ENCODE measurements around the gene TOR4A. TPM values are rescaled to one million over a fixed set of nuclear protein-coding genes. Genes with fewer than 3 reads are reported as not detected.

TOR4A gene
- polyA plus RNA-seq, 1 donor, result 18.4 TPM

DNA sequence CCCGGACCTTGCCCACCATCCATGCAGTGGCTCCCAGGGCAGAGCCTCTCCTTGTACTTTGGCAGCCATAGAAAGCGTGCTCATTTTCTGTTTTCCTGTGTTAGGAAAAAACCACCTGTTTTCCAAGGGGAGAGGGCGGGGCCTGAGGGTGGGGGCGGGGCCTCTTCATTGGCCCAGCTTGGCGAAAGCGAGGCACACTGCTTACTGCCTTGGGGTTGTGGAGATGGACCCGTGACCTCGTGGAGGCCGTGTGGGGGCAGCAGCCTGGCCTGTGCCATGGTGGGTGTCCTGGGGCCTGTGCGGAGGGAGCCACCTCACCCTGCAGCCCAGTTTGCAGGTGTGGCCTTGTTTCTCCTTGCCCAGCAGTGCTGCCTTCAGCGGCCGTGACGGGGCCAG is 4.4 kb upstream of the TOR4A start:
- peak in 1 of 2 donors; percentile 1 for DNase-seq
- Histone ChIP-seq H3K27me3 (ENCODE audit: control insufficient read depth, insufficient read depth, low read length) (peaks cover 6% of the 10 kb centered on the region), H3K27ac (ENCODE audit: low read length) (no peak overlapping the region), H3K9me3 (ENCODE audit: control insufficient read depth, low read depth, low read length) (peaks cover 15% of the 10 kb centered on the region), H3K36me3 (ENCODE audit: control insufficient read depth, insufficient read depth, low read length) (peaks cover 48% of the 10 kb centered on the region), H3K4me1 (ENCODE audit: control insufficient read depth, insufficient read depth, low read length) (peaks cover 24% of the 10 kb centered on the region), H3K4me3 (ENCODE audit: low read length) (no peak overlapping the region)
- no CpG with 5 or more reads among the region's 13 CpGs for WGBS (ENCODE audit: insufficient coverage, low lambda C conversion rate)

DNA sequence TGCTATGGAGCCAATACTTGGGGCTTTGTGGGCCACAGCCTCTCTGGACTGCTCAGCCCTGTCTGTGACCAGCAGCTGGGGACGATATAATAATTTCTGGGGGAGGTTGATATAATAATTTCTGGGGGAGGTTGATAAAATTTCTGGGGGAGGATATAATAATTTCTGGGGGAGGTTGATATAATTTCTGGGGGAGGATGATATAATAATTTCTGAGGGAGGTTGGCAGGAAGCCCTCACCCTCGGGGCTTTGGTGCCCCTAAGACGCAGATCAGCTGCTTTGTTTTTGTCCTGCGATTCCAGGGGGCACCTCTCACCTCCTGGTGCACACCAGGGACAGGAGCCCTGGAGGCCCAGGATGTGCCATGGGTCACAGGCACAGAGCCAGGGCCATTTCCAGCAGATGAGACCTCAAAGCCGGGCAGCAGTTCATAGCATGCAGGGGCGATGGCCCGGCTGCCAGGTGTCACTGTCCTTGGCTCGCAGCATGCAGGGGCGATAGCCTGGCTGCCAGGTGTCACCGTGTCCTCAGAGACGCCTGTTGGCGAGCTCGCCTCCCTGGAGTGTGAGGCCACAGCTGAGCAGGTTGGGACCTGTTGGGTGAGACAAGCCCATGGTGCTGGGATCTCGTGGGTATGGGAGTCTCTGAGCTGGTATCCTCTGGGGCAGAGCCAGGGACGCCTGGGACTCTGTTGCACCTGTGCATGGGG is 3.8 kb upstream of the TOR4A start:
- H3K4me3 ChIP-seq (ENCODE audit: low read length), result no peak overlapping the region
- peaks cover 7% of the 10 kb centered on the region for H3K27me3 ChIP-seq (ENCODE audit: control insufficient read depth, insufficient read depth, low read length)
- peaks cover 43% of the 10 kb centered on the region for H3K36me3 ChIP-seq (ENCODE audit: control insufficient read depth, insufficient read depth, low read length)
- H3K27ac ChIP-seq (ENCODE audit: low read length), result no peak overlapping the region
- peaks cover 24% of the 10 kb centered on the region for H3K4me1 ChIP-seq (ENCODE audit: control insufficient read depth, insufficient read depth, low read length)
- no CpG with 5 or more reads among the region's 15 CpGs for WGBS (ENCODE audit: insufficient coverage, low lambda C conversion rate)
- DNase-seq, result no peak
- H3K9me3 ChIP-seq (ENCODE audit: control insufficient read depth, low read depth, low read length), result peaks cover 16% of the 10 kb centered on the region

DNA sequence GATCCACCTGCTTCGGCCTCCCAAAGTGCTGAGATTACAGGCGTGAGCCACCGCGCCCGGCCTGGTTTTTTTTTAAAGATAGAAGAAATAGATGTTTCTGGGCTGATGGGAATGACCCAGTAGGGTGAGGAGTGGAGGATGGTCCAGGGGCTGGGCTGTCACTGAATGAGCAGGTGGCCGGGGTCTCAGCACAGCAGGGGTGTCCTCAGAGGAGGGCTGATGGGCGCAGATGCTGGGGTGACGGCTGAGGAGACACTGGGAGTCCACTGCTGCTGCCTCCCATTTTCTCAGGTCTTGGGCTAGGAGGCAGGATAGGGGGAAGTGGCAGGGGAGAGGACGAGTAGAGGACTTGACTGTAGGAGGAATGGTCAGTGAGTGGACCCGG is 2.3 kb upstream of the TOR4A start:
- Histone ChIP-seq H3K36me3 (ENCODE audit: control insufficient read depth, insufficient read depth, low read length) (peaks cover 35% of the 10 kb centered on the region), H3K4me1 (ENCODE audit: control insufficient read depth, insufficient read depth, low read length) (peaks cover 29% of the 10 kb centered on the region), H3K4me3 (ENCODE audit: low read length) (no peak overlapping the region), H3K27ac (ENCODE audit: low read length) (no peak overlapping the region), H3K27me3 (ENCODE audit: control insufficient read depth, insufficient read depth, low read length) (peaks cover 15% of the 10 kb centered on the region), H3K9me3 (ENCODE audit: control insufficient read depth, low read depth, low read length) (peaks cover 22% of the 10 kb centered on the region)
- no peak for DNase-seq
- no CpG with 5 or more reads among the region's 10 CpGs for WGBS (ENCODE audit: insufficient coverage, low lambda C conversion rate)

DNA sequence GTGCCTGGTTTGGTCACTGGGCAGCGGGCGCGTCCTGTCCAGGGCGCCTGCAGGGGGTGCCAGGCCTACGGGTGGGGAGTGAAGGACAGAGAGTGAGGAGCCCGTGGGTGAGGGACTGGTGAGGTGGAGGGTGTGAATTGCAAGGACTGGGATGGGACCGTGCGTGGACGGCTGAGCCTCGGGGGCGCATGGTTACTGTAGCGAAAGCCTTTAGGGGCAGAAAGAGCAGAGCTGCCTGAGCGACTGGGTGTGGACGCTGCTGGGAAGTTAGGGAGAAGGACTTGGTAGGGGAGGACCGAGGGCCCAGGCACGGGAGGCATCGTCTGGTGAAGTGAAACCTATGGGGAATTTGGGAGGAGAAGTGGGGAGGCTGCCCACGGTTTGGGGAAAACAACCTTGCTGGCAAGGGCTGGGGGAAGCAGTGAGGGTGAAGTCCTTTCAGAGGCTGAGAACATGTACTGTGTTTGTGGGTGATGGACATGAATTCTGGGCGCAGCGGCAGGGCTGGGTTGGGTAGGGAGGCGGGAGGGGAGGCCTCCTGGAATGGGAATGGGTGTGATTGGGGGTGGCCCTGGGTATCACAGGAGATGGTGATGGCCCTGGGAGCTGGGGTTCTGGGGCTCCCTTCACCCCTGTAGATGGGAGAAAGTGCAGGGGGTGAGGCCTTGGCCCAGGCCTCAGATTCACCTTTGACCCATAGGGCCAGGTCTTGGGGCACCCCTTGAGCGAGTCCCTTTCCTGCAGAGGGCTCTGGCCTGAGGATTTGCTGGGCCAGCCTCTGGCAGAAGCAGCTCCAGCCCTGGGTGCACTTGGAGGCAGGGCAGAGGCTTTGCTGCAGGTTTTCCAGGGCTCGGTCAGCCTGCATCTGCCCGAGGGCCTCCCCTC is 1.7 kb upstream of the TOR4A start:
- H3K36me3 ChIP-seq (ENCODE audit: control insufficient read depth, insufficient read depth, low read length), result peaks cover 34% of the 10 kb centered on the region
- WGBS (ENCODE audit: insufficient coverage, low lambda C conversion rate), result 60% methylated on average over 2 of the region's 24 CpGs
- peak overlapping the region; percentile 71 for H3K27ac ChIP-seq (ENCODE audit: low read length)
- peaks cover 35% of the 10 kb centered on the region for H3K4me1 ChIP-seq (ENCODE audit: control insufficient read depth, insufficient read depth, low read length)
- DNase-seq, result no peak
- H3K4me3 ChIP-seq (ENCODE audit: low read length), result no peak overlapping the region
- peaks cover 28% of the 10 kb centered on the region for H3K9me3 ChIP-seq (ENCODE audit: control insufficient read depth, low read depth, low read length)
- H3K27me3 ChIP-seq (ENCODE audit: control insufficient read depth, insufficient read depth, low read length), result peaks cover 20% of the 10 kb centered on the region

DNA sequence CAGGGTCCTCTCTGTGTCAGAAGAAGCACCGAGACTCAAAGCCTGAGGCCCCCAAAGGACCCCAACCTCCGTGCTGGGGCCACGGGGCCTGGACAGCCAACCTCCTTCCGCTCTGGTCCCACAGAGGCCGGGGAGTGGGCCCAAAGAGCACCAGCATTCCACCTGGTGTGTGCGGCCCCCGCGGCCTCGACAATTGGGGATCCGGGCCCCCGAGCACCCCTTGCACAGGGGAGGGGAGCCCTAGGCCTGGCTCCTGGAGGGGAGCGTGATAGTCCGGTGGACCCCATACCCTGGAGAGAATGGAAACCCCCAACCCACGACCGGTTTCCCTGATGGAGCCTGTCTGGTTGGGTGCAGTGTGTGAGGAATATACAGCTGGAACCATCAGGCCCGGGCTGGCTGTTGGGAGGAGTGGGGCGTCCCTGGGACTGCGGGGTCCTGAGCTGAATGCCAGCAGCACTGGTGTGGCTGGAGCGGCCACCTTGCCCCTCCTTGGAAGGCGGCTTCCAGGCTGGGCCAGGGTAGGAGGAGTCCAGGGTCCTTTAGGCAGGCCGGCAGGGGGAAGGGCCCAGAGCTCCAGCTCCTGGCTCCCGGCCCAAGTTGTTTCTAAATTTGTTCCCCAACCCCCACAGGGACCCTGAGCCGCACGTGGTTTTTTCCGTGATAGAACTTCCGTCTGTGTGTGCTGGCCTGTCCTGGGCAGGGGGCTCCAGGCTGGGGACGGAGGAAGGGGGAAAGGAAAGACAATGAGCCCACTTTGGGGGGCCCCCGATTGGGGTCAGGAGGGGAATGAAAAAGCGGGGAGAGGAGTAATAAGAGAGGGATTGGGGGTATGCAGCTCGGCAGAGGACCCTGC is 825 bp upstream of the TOR4A start:
- H3K9me3 ChIP-seq (ENCODE audit: control insufficient read depth, low read depth, low read length), result peaks cover 25% of the 10 kb centered on the region
- peaks cover 20% of the 10 kb centered on the region for H3K27me3 ChIP-seq (ENCODE audit: control insufficient read depth, insufficient read depth, low read length)
- H3K36me3 ChIP-seq (ENCODE audit: control insufficient read depth, insufficient read depth, low read length), result peaks cover 28% of the 10 kb centered on the region
- H3K4me3 ChIP-seq (ENCODE audit: low read length), result peak overlapping the region; percentile 71
- H3K27ac ChIP-seq (ENCODE audit: low read length), result peak overlapping the region; percentile 71
- H3K4me1 ChIP-seq (ENCODE audit: control insufficient read depth, insufficient read depth, low read length), result peaks cover 35% of the 10 kb centered on the region
- peak in 1 of 2 donors; percentile 88 for DNase-seq
- WGBS (ENCODE audit: insufficient coverage, low lambda C conversion rate), result 20% methylated on average over 1 of the region's 30 CpGs

DNA sequence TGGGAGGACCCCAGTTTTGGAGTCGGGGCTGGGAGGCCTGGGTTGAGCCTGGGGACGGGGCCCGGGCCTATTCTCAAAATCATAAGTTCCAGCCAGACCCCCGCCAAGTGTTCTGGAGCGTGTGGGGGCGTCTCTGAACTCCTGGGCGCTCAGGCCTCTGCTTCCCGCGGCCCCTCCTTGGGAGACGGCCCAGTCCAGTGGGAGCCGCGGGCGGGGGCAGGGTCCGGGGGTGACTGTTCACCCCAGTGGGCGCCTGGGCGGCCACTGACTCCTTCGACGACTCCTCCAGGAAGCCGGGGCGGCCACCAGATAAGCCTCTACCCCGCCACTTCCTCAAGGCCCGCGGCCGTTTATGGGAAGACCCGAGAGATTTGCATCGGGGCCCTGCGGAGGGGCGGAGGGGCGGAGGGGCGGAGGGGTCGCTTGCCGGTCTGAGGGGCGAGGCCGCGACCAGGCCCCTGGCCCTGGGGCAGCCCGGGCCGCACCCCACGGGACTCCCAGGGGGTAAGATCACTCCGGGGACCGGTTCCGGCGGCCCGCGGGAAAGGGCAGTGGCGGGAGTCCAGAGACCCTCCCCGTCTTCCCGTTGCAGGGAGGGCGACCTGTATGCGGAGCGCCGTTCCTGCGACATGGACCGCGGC is 655 bp downstream of the TOR4A start:
- peak in 1 of 2 donors; percentile 53 for DNase-seq
- peaks cover 20% of the 10 kb centered on the region for H3K27me3 ChIP-seq (ENCODE audit: control insufficient read depth, insufficient read depth, low read length)
- H3K9me3 ChIP-seq (ENCODE audit: control insufficient read depth, low read depth, low read length), result peaks cover 17% of the 10 kb centered on the region
- H3K4me1 ChIP-seq (ENCODE audit: control insufficient read depth, insufficient read depth, low read length), result peaks cover 35% of the 10 kb centered on the region
- peaks cover 14% of the 10 kb centered on the region for H3K36me3 ChIP-seq (ENCODE audit: control insufficient read depth, insufficient read depth, low read length)
- H3K27ac ChIP-seq (ENCODE audit: low read length), result peak overlapping the region; percentile 71
- peak overlapping the region; percentile 71 for H3K4me3 ChIP-seq (ENCODE audit: low read length)
- no CpG with 5 or more reads among the region's 54 CpGs for WGBS (ENCODE audit: insufficient coverage, low lambda C conversion rate)

DNA sequence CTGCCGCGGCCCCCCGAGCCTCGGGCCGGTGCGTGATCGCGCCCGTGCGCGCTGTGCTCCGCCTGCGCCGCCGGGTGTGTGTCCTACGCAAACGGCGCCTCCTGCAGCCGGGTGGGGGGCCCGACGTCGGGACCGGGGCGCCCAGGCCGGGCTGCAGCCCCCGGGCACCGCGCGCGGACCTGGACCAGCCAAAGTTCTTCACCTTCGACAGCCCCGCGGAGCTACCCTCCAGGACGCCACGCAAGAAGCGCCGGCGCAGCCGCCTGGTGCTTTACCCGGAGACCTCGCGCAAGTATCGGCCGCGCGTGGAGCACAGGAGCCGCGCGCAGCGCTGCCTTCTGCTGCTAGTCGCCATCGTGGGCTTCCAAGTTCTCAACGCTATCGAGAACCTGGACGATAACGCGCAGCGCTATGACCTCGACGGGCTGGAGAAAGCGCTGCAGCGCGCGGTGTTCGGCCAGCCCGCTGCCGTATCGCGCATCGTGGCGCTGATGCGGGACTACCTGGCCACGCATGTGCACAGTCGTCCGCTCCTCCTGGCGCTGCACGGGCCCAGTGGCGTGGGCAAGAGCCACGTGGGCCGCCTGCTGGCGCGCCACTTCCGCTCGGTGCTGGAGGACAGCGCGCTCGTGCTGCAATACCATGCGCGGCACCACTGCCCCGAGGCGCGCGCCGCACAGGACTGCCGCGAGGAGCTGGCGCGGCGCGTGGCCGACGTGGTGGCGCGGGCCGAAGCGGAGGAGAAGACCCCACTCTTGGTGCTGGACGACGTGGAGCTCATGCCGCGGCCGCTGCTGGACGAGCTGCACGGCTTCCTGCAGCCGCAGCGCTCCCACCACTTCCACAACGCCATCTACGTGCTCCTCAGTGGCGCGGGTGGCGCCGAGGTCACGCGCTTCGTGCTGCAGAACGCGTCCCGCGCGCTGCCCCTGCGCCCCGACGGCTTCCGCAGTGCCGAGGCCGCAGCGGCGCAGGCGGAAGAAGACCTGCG is 1.5 kb downstream of the TOR4A start:
- Histone ChIP-seq H3K27me3 (ENCODE audit: control insufficient read depth, insufficient read depth, low read length) (peaks cover 20% of the 10 kb centered on the region), H3K4me3 (ENCODE audit: low read length) (peak overlapping the region; percentile 71), H3K9me3 (ENCODE audit: control insufficient read depth, low read depth, low read length) (peaks cover 17% of the 10 kb centered on the region), H3K4me1 (ENCODE audit: control insufficient read depth, insufficient read depth, low read length) (peaks cover 35% of the 10 kb centered on the region), H3K27ac (ENCODE audit: low read length) (no peak overlapping the region), H3K36me3 (ENCODE audit: control insufficient read depth, insufficient read depth, low read length) (peaks cover 9% of the 10 kb centered on the region)
- no peak for DNase-seq
- WGBS (ENCODE audit: insufficient coverage, low lambda C conversion rate), result no CpG with 5 or more reads among the region's 139 CpGs

DNA sequence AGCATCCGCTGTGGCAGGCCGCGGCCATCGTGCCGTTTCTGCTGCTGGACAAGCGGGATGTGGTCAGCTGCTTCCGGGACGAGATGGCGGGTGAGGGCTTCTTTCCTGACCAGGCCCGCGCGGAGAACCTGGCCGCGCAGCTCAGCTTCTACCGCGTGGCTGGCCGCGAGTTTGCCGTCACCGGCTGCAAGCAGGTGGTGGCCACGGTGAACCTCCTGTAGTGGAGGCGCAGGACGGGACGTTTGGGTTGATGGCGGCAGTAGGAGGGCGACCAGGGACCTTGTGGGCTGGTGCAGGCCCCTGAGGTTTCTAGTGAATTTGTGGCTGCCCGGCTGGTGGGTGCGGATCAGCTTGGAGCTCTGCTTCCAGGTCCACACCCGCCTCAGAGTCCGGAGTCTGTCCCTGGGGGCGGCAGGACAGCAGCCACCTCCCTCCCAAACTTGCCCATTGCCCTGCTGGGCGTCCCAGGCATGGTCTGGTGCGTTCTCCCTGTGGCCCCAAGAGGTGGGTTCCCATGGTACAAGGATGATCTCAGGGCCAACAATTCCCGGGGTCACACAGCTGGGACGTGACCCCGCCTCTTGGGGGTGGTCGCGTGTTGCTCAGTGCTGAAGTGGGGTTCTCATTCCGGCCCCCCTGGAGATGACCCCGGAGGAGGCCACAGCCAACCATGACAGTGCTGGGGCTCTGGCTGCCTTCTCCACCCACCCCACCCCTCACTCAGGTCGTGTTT is 2.4 kb downstream of the TOR4A start:
- peaks cover 20% of the 10 kb centered on the region for H3K27me3 ChIP-seq (ENCODE audit: control insufficient read depth, insufficient read depth, low read length)
- H3K36me3 ChIP-seq (ENCODE audit: control insufficient read depth, insufficient read depth, low read length), result peaks cover 5% of the 10 kb centered on the region
- WGBS (ENCODE audit: insufficient coverage, low lambda C conversion rate), result no CpG with 5 or more reads among the region's 41 CpGs
- no peak overlapping the region for H3K27ac ChIP-seq (ENCODE audit: low read length)
- H3K9me3 ChIP-seq (ENCODE audit: control insufficient read depth, low read depth, low read length), result peaks cover 21% of the 10 kb centered on the region
- no peak for DNase-seq
- H3K4me3 ChIP-seq (ENCODE audit: low read length), result no peak overlapping the region
- peaks cover 30% of the 10 kb centered on the region for H3K4me1 ChIP-seq (ENCODE audit: control insufficient read depth, insufficient read depth, low read length)
